ENCODE measurements around the gene MAPK4. TPM values are rescaled to one million over a fixed set of nuclear protein-coding genes. Genes with fewer than 3 reads are reported as not detected.
"Not testable (repeated sequence)": the region's sequence is repeated elsewhere in the genome, so short reads cannot be mapped to it uniquely, and the experiment has no call there.

MAPK4 gene
- polyA plus RNA-seq, 1 donor = 10.9 TPM

DNA sequence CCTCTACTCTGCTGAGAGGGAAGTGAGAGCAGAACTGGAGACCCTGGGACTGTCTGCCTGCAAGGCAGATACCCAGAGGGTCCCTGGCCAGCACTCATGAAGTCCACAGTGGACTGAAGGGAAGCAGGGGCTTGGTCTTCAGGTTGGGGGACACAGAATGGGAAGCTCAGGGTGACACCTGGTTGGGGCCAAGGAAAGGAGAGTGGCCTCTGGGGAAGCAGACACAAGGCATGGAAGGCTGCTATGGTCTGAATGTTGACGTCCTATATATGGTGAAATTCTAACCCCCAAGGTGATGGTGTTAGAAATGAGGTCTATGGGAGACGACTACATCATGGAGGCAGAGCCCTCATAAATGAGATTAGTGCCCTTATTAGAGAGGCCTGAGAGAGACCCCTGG lies 190.7 kb downstream of the MAPK4 start:
- DNase-seq (ENCODE audit: low read depth) = no peak

DNA sequence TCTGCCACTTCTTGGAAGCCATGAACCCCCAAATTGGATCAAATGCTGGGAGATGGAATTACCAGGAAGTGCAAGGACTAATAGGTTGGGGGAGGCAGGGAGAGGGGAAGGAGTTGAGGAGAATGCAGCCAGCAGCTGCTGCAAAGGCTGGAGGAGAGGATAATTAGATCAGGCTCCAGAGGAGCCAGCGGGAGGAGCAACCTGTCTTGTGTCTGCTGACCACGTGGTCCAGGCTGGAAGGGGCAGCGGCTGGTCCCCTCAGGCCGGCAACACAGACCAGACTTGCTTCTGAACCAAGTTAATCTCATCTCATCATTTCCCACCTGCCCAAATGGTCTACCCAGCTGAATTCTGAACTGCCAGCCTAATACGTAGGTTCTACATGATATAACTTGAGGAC lies 191.6 kb downstream of the MAPK4 start:
- DNase-seq (ENCODE audit: low read depth) = no peak

DNA sequence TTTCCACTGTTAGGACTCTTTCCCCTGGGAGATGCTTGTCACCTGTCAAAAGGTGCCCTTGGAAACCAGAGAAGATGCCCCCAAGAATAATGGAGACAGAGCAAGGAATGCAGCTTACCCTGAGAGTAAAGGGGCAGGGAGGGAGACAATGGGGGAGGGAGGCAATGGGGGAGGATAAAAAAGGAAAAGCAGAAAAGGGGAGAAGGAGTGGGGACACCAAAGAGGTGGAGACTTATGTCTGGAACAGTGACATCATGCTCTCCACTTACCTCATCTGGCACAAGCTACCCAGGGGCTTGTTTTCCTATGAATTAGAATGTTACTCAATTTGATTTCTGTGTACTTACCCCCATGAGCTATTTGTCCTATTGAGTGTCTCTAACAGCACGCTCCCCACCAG lies 192.1 kb downstream of the MAPK4 start:
- DNase-seq (ENCODE audit: low read depth) = no peak

DNA sequence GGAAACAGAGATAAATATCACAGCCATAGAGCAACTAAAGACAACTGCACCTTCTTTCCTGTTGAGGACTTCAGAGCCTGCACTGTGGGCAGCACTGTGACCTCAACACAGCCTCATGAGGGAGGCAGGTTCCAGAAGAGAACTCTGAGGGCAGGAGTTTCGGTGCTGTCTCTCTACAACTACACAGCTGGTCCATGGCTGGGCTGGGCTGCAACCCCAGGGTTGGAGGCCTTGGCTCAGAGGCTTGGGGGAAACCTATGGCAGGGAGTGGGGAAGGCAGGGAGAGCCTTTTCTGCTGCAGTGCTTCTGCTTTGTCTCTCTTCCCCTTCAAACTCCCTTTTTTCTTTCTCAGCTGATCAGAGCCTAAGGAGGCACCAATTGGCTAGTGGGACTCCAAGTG lies 193.4 kb downstream of the MAPK4 start:
- no peak for DNase-seq (ENCODE audit: low read depth)

DNA sequence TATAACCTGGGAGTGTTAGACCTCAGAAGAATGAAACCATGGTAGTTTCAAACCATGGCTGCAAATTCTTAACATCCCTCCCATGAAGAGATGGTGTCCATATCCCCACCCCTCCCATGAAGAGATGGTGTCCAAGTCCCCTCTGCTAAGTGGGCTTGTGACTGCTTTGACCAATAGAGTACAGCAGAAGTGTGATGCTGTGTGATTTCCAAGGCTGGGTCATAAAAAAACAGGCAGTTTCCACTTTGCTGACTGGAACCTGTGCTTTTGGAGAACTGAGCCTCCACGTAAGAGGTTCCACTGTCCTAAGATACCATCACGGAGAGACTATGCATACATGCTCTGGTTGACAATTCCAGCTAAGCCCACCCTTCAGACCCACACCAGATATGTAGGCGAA lies 194.4 kb downstream of the MAPK4 start:
- no peak for DNase-seq (ENCODE audit: low read depth)

DNA sequence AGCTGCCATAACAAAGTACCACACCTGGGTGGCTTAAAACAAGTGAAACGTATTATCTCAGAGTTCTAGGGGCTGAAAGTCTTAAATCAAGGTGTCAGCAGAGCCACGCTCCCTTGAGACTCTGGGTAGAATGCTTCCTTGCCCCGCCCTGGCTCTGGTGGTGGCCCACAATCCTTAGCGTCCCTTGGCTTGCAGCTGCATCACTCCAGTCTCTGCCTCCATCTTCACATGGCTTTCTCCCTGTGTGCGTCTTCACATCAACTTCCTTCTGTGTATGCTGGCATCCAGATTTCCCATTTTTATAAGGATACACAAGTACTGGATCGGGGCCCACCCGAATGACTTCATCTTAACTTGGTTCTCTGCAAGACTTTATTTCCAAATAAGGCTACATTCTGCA lies 197.5 kb downstream of the MAPK4 start:
- no peak for DNase-seq (ENCODE audit: low read depth)

DNA sequence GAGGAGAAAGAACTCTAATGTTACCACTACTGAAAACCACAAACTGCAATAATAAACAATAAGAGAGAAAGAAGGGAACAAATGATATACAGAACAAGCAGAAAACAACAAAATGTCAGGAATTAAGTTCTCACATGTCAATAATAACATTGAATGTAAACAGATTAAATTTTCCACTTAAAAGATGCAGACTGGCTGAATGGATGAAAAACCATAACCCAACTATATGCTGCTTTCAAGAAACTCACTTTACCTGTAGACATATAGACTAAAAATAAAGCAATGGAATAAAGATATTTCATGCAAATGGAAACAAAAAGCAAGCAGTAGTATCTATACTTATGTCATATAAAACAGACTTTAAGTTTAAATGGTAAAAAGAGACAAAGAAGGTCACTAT lies 209.6 kb downstream of the MAPK4 start:
- DNase-seq (ENCODE audit: low read depth) = no peak

DNA sequence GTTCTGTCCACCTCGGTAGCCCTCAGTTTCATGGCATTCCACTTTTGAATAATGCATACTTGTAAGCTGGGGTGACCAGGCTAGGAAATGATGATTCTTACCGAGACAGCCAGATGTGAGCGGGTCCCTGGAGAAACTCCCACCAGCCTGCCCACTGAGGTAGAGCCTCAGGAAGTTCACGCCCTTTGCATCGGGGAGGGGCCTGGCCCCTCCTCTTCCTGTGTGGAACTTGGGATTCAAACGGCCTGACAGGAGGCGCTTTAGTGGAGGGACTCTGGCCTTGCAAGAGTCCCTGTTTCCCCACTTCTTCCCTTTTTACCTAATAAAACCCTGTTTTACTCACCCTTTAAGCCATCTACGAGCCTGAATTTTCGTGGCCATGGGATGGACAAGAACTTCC lies 215.3 kb downstream of the MAPK4 start:
- no peak for DNase-seq (ENCODE audit: low read depth)

DNA sequence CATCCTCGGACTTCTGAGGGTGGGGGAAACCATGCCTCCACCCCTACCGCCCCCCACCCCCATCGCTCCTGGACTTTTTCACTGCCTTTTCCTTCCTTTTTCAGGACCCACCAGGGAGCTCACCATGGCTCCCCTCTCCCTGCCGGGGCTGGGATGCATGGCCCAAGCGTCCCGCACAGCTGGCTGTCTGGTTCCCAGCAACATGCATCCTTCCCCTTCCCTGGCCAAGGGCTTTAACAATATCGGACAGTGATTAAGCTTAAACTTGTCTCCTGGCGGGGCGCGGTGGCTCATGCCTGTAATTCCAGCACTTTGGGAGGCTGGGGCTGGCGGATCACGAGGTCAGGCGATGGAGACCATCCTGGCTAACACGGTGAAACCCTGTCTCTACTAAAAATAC lies 215.8 kb downstream of the MAPK4 start:
- no peak for DNase-seq (ENCODE audit: low read depth)

DNA sequence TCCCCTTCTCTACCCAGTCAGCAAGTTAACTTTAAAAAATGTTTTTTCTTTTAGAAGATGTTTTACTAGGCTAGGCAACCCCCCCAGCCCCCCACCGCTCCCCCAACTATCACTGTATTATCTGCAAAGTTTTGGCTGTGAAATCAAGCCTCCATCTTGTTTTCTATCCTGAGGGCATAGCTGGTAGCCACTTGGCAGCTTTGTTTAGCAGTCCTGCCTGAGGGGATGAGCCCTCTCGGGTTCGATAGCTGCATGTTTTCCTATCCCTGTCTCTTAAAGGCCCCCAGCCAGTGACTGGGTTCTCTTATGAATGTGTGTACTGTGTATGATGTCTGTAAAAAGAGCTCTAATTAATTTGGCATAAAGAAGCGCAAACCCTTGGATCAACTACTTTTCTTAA lies 216.5 kb downstream of the MAPK4 start:
- DNase-seq (ENCODE audit: low read depth) = no peak

DNA sequence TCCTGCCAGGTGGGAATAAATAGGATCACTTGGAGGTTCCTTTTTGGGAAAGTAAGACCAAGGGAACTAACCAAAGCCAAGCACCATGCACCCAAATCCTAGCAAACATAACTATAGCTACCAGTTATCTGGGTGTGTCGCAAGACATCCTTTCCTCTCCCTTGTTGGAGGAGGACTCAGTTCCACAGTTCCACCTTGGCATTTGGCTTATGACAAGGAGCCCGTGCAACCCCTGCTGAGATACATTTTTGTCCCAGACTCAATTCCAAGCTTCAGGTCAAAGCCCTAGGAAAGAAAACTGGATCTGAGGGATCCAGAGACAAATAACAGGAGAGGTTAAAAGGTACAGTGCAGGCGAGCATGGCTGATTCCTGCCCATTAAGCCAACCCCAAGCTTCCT lies 219.1 kb downstream of the MAPK4 start:
- not testable (repeated sequence) for DNase-seq (ENCODE audit: low read depth)

Other genes with a start within 250 kb of the MAPK4 start
- gene SKA1, start 185.0 kb upstream of the MAPK4 start, polyA plus RNA-seq (ENCODE audit: insufficient read length) = 2.6 TPM